Measurements from ENCODE around the gene ARFGEF2. TPM values are rescaled to one million over a fixed set of nuclear protein-coding genes. Genes with fewer than 3 reads are reported as not detected.
"Not testable (repeated sequence)": the region's sequence is repeated elsewhere in the genome, so short reads cannot be mapped to it uniquely, and the experiment has no call there.

The ARFGEF2 gene
- total RNA-seq, 1 donor from 2014 or later, result 23.8 TPM

- DNase-seq (ENCODE audit: low spot score), result no peak
Measured at GRCh38 chr20:48995589-48995988, 74.1 kb downstream of the ARFGEF2 start.

DNA sequence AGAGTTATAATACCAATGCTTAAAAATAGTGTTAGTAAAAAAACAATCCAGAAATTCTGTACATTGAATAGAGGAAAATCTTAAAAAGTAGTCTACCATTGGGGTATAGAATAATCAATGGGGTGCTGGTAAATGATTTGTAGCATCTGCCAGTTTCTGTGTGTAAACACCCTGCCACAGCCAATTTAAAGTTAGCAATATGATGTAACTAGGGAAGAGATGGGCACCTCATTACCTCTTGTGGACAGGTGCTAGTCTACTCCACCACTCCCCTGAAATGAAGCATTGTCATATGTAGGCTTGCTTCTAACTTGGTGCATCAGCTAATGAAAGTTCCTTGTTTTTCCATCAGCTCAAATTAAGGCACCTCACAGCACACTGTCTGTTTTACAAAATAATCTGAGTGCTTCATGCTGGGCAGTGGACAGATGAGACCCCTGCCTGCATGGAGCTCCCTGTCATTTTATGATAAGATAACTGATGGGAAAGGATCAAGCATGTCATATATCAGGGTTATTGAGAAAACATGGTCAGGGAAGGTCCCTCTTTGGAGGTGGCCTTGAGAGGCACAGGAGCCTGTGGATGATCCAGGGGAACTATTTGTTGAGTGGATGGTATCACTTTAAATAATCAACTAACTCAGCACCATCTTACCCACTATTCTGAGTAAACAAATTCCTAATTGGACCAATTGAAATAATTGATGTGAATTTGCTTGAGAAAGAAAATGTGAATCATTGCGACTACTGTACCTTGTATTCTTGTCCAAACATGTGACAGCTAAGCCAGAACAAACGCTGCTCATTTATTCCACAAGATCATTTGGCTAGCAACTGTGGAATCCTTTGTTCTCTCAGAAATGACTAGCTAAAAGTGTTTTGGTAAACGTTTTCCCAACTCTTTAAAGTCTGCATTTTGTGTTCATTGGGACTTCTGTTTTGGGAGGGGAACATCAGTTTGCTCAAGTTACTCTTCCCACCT, 78.7 kb downstream of the ARFGEF2 start:
- no peak for DNase-seq (ENCODE audit: low spot score)

DNA sequence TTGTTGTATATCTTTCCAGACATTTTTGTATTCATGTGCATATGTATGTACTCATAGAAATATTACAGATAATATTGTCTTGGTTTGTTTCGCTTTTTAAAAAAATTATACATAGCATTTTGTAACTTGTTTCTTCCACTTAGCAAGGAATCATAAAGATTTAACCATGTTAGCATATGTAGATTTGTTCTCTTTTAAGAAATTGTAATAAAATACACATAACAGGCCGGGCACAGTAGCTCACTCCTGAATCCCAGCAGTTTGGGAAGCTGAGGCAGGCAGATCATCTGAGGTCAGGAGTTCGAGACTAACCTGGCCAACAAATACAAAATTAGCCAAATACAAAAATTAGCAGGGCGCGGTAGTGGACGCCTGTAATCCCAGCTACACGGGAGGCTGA, 80.2 kb downstream of the ARFGEF2 start:
- DNase-seq (ENCODE audit: low spot score), result no peak

- no peak for DNase-seq (ENCODE audit: low spot score)
Measured at GRCh38 chr20:49006446-49006980, 85.0 kb downstream of the ARFGEF2 start.

DNA sequence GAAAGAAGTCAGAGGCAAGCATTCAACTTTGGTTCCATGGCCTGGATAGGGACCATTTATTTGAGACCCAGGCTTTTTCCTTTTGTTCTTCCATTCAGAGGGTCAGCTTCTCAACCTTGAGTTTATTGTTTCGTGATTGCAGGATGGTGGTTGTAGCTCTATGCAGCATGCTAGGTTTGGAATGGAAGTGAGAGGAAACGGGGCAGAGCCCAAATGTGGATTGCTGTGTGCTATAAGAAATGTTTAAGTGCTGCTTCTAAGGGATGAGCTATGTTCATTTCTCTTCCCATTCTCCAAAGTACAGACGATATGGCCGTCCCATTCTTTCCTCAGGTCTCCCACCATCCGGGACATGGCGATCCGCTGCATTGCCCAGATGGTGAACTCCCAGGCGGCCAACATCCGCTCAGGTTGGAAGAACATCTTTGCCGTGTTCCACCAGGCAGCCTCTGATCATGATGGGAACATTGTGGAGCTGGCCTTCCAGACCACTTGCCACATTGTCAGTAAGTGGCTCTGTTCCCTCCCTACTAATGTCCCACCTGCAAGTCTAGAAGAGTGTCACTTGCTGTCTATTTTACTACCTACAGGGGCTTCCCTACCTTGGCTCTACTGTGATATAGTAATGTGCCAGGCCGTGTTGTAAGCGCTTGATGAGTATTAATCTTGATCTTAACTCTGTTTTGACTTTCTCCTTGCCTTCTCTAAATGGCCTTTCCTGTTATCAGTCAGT, 88.6 kb downstream of the ARFGEF2 start:
- DNase-seq (ENCODE audit: low spot score), result no peak

GRCh38 chr20:49024220-49024619, 102.7 kb downstream of the ARFGEF2 start:
- no peak for DNase-seq (ENCODE audit: low spot score)

DNA sequence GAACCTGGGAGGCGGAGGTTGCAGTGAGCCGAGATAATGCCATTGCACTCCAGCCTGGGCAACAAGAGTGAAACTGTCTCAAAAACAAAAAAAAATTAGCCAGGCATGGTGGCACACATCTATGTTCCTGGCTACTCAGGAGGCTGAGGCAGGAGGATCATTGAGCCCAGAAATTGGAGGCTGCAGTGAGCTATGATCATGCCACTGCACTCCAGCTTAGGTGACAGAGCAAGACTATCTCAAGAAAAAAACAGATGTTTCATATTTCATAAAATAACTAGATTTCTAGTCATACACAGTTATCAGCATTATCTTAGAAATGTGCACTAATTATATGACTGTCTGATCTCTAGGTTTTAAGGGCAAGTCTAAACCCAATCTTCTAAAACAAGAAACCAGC, 106.7 kb downstream of the ARFGEF2 start:
- not testable (repeated sequence) for DNase-seq (ENCODE audit: low spot score)

DNA sequence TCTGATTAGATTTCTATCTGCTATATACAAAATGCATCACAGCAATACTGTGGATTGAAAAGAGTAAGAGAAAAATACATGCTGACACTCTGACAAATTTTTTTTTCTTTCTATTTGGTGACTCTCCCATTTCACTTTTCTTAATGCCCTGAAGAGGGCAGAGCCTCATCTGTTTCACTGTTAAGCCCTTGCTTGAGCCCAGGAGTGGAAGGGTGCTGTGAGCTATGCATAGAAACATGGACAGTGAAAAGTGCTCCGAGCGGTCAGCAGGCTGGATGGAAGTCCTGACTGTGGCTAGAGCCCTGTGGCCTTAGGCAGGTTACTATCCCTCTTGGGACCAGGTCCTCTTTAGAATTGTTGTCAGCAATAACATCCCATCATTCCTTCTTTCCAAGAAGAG, 107.2 kb downstream of the ARFGEF2 start:
- peak; percentile 24 for DNase-seq (ENCODE audit: low spot score)

GRCh38 chr20:49029203-49029602, 107.7 kb downstream of the ARFGEF2 start:
- peak; percentile 27 for DNase-seq (ENCODE audit: low spot score)

DNA sequence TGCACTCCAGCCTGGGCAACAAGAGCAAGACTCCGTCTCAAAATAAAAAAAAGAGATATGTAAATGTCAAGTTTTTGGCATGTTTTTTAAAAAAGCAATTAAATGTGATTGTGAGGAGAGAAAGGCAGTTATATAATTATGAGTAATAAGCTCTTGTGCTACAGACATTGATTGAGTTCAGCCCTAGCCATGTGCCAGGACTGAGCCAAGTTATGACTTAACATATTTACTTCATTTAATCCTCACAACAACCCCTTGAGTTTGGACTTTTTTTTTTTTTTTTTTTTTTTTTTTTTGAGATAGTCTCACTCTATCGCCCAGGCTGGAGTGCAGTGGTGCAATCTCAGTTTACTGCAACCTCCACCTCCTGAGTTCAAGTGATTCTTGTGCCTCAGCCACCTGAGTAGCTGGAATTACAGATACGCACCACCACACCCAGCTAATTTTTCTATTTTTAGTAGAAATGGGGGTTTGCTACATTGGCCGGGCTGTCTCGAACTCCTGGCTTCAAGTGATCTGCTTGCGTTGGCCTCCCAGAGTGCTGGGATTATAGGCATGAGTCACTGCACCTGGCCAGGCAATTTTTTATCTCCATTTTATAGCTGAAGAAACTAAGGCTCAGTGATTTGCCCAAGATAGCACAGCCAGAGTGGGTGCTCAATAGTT, 109.6 kb downstream of the ARFGEF2 start:
- no peak for DNase-seq (ENCODE audit: low spot score)

DNA sequence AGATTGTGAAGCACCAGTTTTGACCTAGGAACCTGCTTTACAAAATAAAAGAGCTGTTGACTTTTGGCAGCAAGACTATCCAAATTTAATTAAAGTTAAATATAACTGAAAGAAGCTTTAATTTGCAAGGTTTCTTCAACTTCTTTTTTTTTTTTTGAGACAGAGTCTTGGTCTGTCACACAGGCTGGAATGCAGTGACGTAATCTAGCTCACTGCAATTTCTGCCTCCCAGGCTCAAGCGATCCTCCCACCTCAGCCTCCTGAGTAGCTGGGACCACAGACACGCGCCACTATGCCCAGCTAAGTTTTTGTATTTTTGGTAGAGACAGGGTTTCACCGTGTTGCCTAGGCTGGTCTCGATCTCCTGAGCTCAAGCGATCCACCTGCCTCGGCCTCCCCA, 110.9 kb downstream of the ARFGEF2 start:
- DNase-seq (ENCODE audit: low spot score), result no peak

- no peak for DNase-seq (ENCODE audit: low spot score)
Measured at GRCh38 chr20:49034070-49034732, 112.7 kb downstream of the ARFGEF2 start.

- DNase-seq (ENCODE audit: low spot score), result no peak
Measured at GRCh38 chr20:49037962-49038387, 116.5 kb downstream of the ARFGEF2 start.

DNA sequence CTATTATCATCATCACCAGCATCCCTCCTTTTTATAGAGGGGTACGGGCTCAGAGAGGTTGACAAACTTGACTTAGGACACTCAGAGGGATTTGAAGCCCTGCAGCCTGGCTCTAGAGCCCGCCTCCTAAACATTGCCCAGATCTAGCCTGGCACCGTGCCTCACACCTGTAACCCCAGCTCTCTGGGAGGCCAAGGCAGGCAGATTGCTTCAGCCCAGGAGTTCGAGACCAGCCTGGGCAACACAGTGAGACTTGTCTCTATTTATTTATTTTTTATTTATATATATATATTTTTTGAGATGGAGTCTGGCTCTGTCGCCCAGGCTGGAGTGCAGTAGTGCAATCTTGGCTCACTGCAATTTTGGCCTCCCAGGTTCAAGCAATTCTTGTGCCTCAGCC, 118.3 kb downstream of the ARFGEF2 start:
- DNase-seq (ENCODE audit: low spot score), result no peak

DNA sequence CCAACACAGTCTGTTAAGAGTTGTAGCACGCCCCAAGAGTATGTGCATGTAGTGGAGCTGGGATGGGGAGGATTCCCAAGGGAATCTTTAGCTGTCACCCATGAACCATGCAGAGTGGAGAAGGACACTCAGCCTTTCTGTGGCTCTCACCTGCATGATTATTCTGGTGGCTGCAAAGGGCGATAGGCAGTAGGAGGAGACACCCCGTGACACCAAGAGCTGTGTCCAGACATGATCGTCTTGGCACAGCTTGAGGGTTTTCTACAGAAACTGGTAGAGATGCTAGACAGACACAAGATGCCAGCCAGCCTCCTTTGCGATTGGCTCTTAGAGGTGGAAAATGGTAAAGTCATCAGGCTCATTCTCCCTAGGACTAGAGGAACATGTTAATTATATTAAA, 121.5 kb downstream of the ARFGEF2 start:
- DNase-seq (ENCODE audit: low spot score), result no peak

DNA sequence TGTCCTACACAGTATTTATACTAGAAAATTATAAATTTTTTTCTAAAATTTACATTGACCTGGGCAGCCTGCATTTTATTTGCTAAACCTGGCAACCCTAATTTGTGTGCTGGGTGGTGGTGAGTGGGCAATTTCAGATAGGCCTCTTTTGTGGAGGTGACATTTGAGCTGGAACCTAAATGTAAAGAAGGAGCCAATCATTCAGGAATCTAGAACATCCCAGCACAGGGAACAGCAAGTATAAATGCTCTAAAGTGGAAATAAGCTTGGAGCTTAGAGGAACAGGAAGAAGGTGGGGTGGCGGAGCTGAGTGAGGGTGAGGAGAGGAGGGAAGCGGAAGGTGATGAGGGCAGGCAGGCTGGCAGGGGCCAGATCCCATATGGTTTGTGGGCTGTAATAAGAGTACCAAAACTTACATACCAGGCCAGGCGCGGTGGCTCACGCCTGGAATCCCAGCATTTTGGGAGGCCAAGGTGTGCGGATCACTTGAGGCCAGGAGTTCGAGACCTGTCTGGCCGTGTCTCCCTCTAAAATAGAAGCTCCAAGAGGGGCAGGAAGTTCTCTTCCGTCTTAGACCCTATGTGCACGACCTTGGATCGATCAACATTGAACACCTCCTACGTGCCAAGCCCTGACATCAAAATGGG, 124.1 kb downstream of the ARFGEF2 start:
- peak; percentile 41 for DNase-seq (ENCODE audit: low spot score)

- DNase-seq (ENCODE audit: low spot score), result peak; percentile 97
Measured at GRCh38 chr20:49046087-49046900, 124.8 kb downstream of the ARFGEF2 start, which contains the start of gene CSE1L. CSE1L (plus strand) TSS chr20:49046312; CDS start chr20:49058464, 12,152 bp downstream.

GRCh38 chr20:49052334-49052733, 130.8 kb downstream of the ARFGEF2 start:
- no peak for DNase-seq (ENCODE audit: low spot score)

DNA sequence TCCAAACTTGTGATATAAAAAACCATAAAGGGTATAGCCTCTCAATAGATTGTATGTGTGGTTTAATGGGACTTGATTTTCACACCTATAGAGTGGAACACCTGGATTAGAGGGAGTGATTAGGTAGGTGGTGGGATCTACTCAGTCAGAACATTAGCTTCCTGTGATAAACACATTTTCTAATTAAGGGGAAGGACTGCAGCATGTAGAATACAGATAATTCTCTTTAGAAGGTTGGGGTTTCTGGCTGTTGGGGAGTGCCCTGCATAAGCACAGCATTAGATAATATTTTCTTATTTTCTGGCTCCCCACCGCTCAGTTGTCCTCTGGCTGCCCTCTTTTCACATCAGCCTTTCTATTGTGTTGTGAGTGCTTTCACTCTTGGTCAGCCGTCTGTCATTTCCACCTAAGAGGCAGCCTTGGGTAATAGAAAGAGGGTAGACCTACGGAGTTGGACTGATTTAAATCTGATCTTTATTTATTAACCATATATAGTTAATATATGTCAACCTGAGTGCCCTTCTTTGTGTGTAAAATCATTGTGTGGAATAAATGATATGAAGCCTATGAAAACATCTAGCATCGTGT, 132.6 kb downstream of the ARFGEF2 start:
- DNase-seq (ENCODE audit: low spot score), result no peak
